Caco-2 (cell line): Measurements from ENCODE around the gene CISD1. TPM values are rescaled to one million over a fixed set of nuclear protein-coding genes. Genes with fewer than 3 reads are reported as not detected.

Source experiments
- BruUV-seq: library from RNA; stranded (reverse); fragments of 400-500 nt; replicated peaks from 2 replicates; lab custom pipeline; 2021; lab: Mats Ljungman, UMichigan
- CTCF ChIA-PET: fragments of 300-600 bp; sonication (Branson Sonifier 250); formaldehyde crosslinking; loops from one replicate; lab custom pipeline; 2022; ENCODE audit warnings: antibody characterized with exemption; lab: Charles Lee
- POLR2A ChIA-PET: fragments of 300-600 bp; sonication (Branson Sonifier 250); formaldehyde crosslinking; loops from one replicate; lab custom pipeline; 2022; ENCODE audit warnings: antibody characterized with exemption; lab: Charles Lee
- DNase-seq, 2 experiments: peaks; one replicate each; pipeline versions ENCODE4 v3.0.0 to v3.0.0-alpha.2; 2020 to 2022
- H3K27me3 ChIP-seq: replicated peaks from 2 replicates; pipeline ENCODE4 v1.6.0; 2011; ENCODE audit warnings: low read length; ENCODE audit not compliant: control insufficient read depth, insufficient read depth
- H3K36me3 ChIP-seq: 2 replicates; pipeline ENCODE4 v1.5.1; 2011; ENCODE audit warnings: low read length; ENCODE audit not compliant: control insufficient read depth, insufficient read depth
- H3K4me1 ChIP-seq: fragments of 250-450 bp; sonication (Bioruptor Pico); 2 replicates; pipeline ENCODE4 v1.5.1; 2020; ENCODE audit warnings: mild to moderate bottlenecking
- H3K4me3 ChIP-seq: 2 replicates; pipeline ENCODE4 v1.5.1; 2011; ENCODE audit warnings: low read depth, mild to moderate bottlenecking, control low read depth, low read length
- H3K9me3 ChIP-seq: fragments of 250-450 bp; sonication (Bioruptor Pico); 2 replicates; pipeline ENCODE4 v1.5.1; 2020; ENCODE audit warnings: mild to moderate bottlenecking, moderate library complexity
- H3K27ac Mint-ChIP-seq: one replicate; pipeline ENCODE4 v1.8.0; 2022; ENCODE audit warnings: mixed read lengths; ENCODE audit not compliant: unreplicated experiment
- H3K27me3 Mint-ChIP-seq: one replicate; pipeline ENCODE4 v1.8.0; 2022; ENCODE audit warnings: mixed read lengths; ENCODE audit not compliant: insufficient read depth, unreplicated experiment
- H3K36me3 Mint-ChIP-seq: one replicate; pipeline ENCODE4 v1.8.0; 2022; ENCODE audit warnings: mild to moderate bottlenecking, mixed read lengths; ENCODE audit not compliant: insufficient read depth, unreplicated experiment
- H3K4me1 Mint-ChIP-seq: one replicate; pipeline ENCODE4 v1.8.0; 2022; ENCODE audit warnings: low read depth, mixed read lengths; ENCODE audit not compliant: unreplicated experiment
- H3K4me3 Mint-ChIP-seq: one replicate; pipeline ENCODE4 v1.8.0; 2022; ENCODE audit warnings: mild to moderate bottlenecking, moderate library complexity, mixed read lengths; ENCODE audit not compliant: unreplicated experiment
- H3K9me3 Mint-ChIP-seq: one replicate; pipeline ENCODE4 v1.8.0; 2022; ENCODE audit warnings: mixed read lengths; ENCODE audit not compliant: unreplicated experiment
- CTCF ChIP-seq, 2 experiments: fragments of 200-600 bp in 1 of 2; IDR thresholded peaks; 1 replicate in 1 of 2; 2 replicates in 1 of 2; pipeline versions ENCODE4 v1.5.1 to v1.8.0; 2011 to 2022; ENCODE audit warnings: antibody characterized with exemption in 1 of 2, control low read depth in 1 of 2, inconsistent platforms in 1 of 2, low read depth in 1 of 2, low read length in 1 of 2, mild to moderate bottlenecking in 1 of 2, moderate library complexity in 1 of 2; ENCODE audit not compliant: insufficient read depth in 1 of 2, severe bottlenecking in 1 of 2, unreplicated experiment in 1 of 2
- intact Hi-C: fragments of 100-400 bp; cut with micrococcal nuclease; formaldehyde crosslinking; loops from one replicate; pipeline ENCODE4 v1.10.0; 2022; ENCODE audit not compliant: unreplicated experiment
- total RNA-seq: library from RNA; stranded (reverse); gene quantifications from 2 replicates; pipeline ENCODE4 v1.2.3, GENCODE V29; 2022

The CISD1 gene
- total RNA-seq, 1 experiment from 2014 or later, result 98.3 TPM

GRCh38 chr10:58326967-58327381, 58.0 kb downstream of the CISD1 start:
- Histone ChIP-seq H3K9me3 (no peaks in the 10 kb centered on the region), H3K27me3 (no peaks in the 10 kb centered on the region; the same call in 1 of the 2 replicates), H3K4me1 (peaks cover 6% of the 10 kb centered on the region; the same call in 1 of the 2 replicates), H3K36me3 (no peaks in the 10 kb centered on the region), H3K4me3 (no peak overlapping the region)
- BruUV-seq, result no TSS peak
- intact Hi-C loops, result no loop called here
- Mint-ChIP-seq H3K36me3 (no peaks in the 10 kb centered on the region), H3K4me1 (peaks cover 8% of the 10 kb centered on the region), H3K9me3 (no peaks in the 10 kb centered on the region), H3K4me3 (no peak overlapping the region), H3K27ac (no peak overlapping the region), H3K27me3 (peaks cover 9% of the 10 kb centered on the region)
- DNase-seq, result no peak
- POLR2A ChIA-PET, result no interaction called here
- no peak for TF ChIP-seq CTCF (IDR thresholded peaks at IDR 0.05; ENCODE audit: insufficient read depth in 1 of 2, low read depth in 1 of 2, low read length in 1 of 2, severe bottlenecking in 1 of 2, unreplicated experiment in 1 of 2)
- CTCF ChIA-PET, result interaction anchor here (0.6 kb wide), 1 partner anchor 204 kb away, joined by 3 read pairs; no protein-coding TSS in a partner anchor

- no peak for DNase-seq
- Histone ChIP-seq H3K27me3 (no peaks in the 10 kb centered on the region; the same call in 1 of the 2 replicates), H3K9me3 (no peaks in the 10 kb centered on the region), H3K4me3 (no peak overlapping the region), H3K4me1 (no peaks in the 10 kb centered on the region), H3K36me3 (no peaks in the 10 kb centered on the region)
- peaks cover 12% of the 10 kb centered on the region for H3K27me3 Mint-ChIP-seq
- BruUV-seq, result no TSS peak
- no peaks in the 10 kb centered on the region for H3K36me3 Mint-ChIP-seq
- TF ChIP-seq CTCF (IDR thresholded peaks at IDR 0.05; ENCODE audit: insufficient read depth in 1 of 2, low read depth in 1 of 2, low read length in 1 of 2, severe bottlenecking in 1 of 2, unreplicated experiment in 1 of 2), result no peak
- ChIA-PET CTCF (no interaction called here), POLR2A (no interaction called here)
- no peaks in the 10 kb centered on the region for H3K4me1 Mint-ChIP-seq
- no peaks in the 10 kb centered on the region for H3K9me3 Mint-ChIP-seq
- intact Hi-C loops, result no loop called here
- no peak overlapping the region for H3K4me3 Mint-ChIP-seq
- H3K27ac Mint-ChIP-seq, result no peak overlapping the region
Observed at GRCh38 chr10:58328233-58328632, 59.3 kb downstream of the CISD1 start.

- intact Hi-C loops, result no loop called here
- H3K27me3 Mint-ChIP-seq, result peaks cover 12% of the 10 kb centered on the region
- no peaks in the 10 kb centered on the region for H3K9me3 Mint-ChIP-seq
- Histone ChIP-seq H3K27me3 (no peaks in the 10 kb centered on the region; the same call in 1 of the 2 replicates), H3K36me3 (no peaks in the 10 kb centered on the region), H3K9me3 (no peaks in the 10 kb centered on the region), H3K4me1 (no peaks in the 10 kb centered on the region), H3K4me3 (no peak overlapping the region)
- ChIA-PET CTCF (no interaction called here), POLR2A (no interaction called here)
- H3K36me3 Mint-ChIP-seq, result peaks cover 1% of the 10 kb centered on the region
- no peak overlapping the region for H3K27ac Mint-ChIP-seq
- no peak for TF ChIP-seq CTCF (IDR thresholded peaks at IDR 0.05; ENCODE audit: insufficient read depth in 1 of 2, low read depth in 1 of 2, low read length in 1 of 2, severe bottlenecking in 1 of 2, unreplicated experiment in 1 of 2)
- DNase-seq, result no peak
- H3K4me3 Mint-ChIP-seq, result no peak overlapping the region
- no TSS peak for BruUV-seq
- peaks cover 5% of the 10 kb centered on the region for H3K4me1 Mint-ChIP-seq
Observed at GRCh38 chr10:58330431-58330830, 61.5 kb downstream of the CISD1 start.
